NCI-H1092 treated with DMSO at 0.1 percent for 48 hours (cell line): ENCODE measurements around the gene CDA.

ENCODE experiments used
- DNase-seq: peaks from one replicate; lab custom pipeline; 2025; lab: John Stamatoyannopoulos, UW

The CDA gene

DNA sequence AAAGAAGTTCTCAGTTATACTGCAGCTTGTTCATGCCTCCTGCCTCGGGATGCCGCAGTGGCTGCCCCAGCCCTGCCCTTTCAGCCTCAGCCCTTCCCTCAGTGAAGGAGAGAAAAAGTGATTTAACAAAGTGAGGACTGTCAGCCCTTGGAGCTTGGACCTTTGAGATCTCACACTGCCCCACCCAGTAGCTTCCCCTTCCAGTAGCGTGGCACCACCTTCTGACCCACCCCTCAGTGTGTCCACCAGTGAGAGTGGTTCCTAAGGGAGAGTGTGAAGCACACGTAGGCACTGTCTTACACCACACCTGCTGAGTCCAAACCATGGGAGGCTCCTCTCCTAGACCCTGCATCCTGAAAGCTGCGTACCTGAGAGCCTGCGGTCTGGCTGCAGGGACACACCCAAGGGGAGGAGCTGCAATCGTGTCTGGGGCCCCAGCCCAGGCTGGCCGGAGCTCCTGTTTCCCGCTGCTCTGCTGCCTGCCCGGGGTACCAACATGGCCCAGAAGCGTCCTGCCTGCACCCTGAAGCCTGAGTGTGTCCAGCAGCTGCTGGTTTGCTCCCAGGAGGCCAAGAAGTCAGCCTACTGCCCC lies at the start of gene CDA:
Gene CDA (plus strand): TSS at position 464 of the 592 bp plus-strand sequence. CDS start 33 bp downstream, at position 497.
- DNase-seq: no peak

- no peak for DNase-seq
These were observed 48.6 kb upstream of the CDA start for GRCh38 chr1:20540281-20540680.

DNA sequence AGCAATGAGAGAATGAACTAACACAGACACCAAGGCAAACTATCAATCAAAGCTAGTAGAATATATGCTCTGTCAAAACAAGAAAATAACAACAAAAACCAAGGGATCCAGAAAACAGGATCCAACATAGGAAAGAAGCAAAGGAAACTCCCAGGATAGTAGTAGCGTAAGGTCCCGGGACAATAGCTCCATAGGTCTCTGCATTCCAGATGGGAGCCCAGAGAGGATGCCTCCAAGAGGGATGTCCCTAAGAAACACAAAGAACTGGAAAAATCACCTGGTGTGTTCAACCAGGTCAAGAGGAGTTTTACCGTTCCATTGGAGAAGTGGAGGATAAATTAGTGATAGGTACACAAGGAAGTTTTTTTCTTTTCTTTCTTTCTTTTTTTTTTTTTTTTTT lies 42.3 kb upstream of the CDA start:
- no peak for DNase-seq

DNA sequence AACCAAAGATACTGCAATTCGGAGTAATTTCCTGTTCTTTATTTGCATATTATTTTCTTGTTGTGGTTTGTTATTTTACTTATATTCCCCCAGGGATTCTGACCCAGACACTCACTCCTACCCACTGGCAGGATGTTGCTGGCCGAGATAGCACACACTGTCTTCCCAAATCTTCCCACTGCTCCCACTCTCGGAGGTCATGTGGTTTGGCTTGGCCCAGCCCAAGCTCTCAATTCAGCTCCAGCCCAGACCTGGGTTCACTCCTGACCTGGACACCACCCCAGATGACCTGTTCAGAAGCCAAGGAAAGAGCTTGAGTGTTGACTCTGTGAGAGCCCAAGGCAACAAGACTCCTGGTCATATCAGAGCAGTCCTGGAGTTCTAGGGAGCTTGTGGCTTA lies 37.7 kb upstream of the CDA start:
- no peak for DNase-seq

DNA sequence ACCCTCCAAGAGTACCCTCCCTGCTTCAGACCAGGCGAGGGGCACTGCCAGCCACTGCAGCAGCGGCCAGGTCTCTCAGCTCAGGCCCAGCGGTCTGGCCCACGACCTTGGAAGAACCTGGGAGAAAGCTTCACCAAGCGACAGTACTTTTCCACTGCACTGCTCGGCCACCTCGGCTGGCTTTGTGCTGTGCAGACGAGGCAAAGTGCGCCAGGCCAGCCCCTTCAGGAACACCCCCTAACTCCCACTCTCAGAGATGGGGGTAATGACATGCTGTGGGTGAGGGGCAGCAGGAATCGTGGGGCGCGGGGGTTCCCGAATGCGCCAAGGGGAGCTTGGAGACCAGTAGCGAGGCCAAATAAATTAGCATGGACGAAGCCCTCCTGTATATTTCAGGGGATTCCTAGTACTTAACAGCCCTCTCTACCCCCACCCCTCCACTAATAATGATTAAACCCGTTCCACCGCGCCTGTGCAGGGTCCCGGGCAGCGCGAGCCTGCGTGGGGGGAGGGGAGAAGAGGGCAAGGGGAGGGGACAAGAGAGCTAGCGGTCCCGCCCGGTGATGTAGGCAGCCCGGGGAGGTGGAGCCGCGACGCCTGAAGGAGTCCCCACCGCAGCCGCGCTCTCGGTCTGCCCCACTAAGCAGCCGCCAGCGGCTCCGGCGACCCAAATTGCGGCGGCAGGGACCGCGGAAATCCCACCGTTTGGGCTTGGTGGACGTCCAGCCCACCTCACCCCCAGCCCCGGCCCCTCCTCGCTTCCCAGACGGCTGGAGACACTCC lies 36.8 kb upstream of the CDA start, which contains the start of gene FAM43B:
Gene FAM43B (plus strand): TSS at position 629 of the 783 bp plus-strand sequence. CDS start 401 bp downstream, outside the sequence.
- DNase-seq: no peak

DNA sequence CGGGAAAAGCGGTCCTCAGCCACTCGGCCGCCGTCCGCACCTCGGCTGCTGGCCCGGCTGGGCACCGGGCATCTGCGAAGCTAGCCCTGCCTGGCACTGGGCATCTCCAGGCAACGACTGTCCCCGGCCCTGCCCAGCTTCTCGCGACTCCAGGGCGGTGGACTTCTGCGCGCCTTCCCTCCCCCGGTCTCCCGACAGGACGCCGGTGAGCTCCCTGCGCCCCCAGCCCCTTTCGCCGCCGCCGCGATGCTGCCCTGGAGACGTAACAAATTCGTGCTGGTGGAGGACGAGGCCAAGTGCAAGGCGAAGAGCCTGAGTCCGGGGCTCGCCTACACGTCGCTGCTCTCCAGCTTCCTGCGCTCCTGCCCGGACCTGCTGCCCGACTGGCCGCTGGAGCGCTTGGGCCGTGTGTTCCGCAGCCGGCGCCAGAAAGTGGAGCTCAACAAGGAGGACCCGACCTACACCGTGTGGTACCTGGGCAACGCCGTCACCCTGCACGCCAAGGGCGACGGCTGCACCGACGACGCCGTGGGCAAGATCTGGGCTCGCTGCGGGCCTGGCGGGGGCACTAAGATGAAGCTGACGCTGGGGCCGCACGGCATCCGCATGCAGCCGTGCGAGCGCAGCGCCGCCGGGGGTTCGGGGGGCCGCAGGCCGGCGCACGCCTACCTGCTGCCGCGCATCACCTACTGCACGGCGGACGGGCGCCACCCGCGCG lies 36.0 kb upstream of the CDA start:
- DNase-seq: no peak

GRCh38 chr1:20555025-20555757 lies 33.7 kb upstream of the CDA start:
- DNase-seq: no peak

- no peak for DNase-seq
These were observed 33.2 kb upstream of the CDA start for GRCh38 chr1:20555758-20556120.

DNA sequence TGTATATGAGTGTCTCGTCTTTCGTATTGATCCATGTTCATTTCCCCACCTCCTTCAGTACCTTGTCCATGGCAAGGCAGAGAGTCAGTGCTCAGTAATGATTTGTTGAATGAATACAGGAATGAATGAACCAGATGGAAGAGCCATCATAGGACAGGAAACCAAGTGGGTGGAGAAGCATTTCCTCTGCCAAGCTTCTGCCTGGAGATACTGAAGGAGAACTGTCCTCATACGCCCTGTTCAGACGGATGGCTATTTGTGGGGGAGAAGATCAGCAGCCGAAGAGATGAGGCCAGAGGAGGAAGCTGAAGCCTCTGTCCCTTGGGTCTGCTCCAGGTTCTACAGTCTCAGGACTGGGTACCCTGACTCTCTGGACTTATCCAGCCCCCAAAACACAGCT lies 30.7 kb upstream of the CDA start:
- no peak for DNase-seq

DNA sequence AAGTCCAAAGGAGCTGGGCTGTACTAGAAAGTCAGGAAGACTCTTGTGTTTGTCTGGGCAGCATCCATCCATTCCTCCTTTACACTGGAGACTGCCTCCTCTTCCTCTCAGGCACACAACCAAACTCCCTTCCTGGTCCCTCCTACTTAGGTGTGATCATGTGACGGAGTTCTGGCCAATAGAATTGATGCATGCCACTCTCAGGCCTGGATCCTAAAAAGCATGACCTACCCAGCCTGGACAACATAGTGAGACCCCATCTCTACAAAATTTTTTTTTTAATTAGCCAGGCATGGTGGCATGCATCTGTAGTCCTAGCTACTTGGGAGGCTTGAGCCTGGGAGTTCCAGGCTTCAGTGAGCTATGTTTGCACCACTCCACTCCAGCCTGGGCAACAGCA lies 27.9 kb upstream of the CDA start:
- no peak for DNase-seq

DNA sequence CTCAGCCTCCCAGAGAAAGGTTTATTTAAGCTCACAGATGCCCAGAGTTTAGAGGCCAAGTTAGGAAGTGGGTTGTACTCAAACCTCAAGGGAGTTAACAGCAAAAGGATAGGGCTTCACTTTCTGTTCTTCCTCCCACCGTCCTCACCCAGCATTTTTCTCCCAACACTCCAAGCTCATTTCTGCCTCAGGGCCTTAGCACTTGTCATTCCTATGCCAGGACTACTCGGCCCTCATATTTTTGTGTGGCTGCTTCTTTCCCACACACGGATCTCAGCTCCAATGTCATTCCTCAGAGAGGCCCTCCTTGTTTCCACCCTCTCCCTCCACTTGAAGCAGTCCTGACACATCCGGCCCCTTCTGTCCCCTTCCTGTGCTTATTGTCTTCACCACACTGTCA lies 23.7 kb upstream of the CDA start:
- no peak for DNase-seq

DNA sequence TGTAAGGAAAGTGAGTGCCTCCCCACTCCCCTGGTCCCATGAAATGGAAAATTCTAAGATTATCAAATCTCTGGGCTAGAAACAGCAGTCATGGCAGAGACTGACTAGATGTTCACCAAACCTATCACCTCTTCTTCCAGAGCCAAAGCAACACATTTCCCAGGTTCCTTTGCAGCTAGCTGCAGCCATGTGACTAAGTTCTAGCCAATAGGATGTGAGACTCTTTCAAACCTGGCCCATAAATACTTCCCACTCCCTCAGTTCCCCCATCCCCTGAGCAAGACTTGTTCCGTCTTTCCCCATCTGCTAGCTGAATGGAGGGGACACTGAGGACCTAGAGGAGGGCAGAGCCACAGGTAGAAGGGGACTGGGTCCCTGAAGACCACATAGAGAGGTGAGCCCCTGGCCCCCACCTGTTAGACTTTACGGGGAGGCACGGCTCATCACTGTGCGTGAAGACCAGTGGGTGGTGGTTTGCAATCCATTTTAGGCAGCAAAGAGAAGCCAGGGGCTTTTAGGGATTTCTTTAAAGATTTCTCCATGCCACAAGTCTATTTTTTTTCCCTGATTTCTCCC lies 19.3 kb upstream of the CDA start:
- DNase-seq: no peak

DNA sequence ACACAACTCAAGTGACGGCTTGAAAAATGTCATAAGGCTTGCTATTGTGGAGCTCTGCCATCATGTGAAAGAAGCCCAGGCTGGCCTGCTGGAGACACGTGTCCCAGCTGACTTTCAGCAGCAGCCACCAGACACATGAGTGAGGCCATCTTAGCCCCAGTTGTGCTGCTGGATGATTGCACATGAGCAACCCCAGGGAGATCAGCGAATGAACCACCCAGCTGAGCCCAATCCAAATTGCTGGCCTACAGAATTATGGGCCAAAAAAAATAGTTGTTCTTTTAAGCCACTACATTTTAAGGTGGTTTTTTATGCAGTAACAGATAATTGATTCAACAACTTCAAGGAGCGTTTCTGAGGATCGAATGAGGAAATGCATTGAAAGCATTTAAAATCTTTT lies 17.5 kb upstream of the CDA start:
- no peak for DNase-seq

DNA sequence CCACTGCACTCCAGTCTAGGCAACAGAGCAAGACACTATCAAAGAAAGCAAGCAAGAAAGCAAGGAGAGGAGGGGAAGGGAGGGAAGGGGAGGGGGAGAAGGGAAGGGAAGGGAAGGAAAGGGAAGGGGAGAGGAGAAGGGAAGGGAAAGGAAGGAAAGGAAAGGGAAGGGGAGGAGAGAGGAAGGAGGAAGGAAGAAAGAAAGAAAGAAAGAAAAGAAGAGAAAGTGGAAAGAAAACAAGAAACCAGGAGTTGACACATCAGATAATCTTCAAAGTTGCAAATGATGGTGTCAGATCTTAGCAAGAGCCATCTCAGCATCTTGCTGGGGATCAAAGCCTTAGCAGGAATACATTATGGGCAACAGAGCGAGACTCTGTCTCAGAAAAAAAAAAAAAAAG lies 14.9 kb upstream of the CDA start:
- no peak for DNase-seq

- peak; percentile 64 for DNase-seq
These were observed 14.0 kb upstream of the CDA start for GRCh38 chr1:20574686-20575540.

DNA sequence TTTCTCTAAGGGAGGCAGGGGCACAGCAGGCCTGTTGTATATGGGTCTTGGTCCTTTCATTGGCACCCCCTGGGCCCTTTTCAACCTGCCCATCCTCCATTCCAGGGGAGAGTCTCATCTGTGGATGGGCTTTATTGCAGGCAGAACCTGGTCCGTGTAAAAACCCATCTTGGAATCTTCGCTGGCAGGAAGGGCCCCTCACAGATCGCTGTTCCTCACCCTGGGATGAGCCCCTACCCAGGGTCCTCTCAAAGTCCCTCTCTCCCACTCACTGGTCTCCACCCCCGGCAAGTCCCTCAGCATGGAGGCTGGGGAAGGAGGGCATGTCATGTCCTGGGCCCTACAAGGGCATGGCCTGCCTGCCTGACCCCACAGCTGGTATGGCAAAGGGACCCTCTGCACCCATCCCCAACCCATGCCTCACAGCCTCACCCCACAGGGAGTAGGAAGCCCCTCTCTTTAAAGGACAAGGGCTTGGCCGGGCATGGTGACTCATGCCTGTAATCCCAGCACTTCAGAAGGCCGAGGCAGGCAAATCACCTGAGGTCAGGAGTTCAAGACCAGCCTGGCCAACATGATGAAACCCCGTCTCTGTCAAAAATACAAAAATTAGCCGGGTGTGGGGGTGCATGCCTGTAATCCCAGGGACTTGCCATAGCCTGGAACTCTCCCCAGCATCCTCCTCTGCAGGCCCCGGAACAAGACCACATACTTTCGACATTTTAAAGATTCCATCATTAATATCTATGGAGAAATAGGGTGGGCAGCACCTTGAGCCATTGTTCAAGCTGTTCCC lies 13.2 kb upstream of the CDA start:
- no peak for DNase-seq

DNA sequence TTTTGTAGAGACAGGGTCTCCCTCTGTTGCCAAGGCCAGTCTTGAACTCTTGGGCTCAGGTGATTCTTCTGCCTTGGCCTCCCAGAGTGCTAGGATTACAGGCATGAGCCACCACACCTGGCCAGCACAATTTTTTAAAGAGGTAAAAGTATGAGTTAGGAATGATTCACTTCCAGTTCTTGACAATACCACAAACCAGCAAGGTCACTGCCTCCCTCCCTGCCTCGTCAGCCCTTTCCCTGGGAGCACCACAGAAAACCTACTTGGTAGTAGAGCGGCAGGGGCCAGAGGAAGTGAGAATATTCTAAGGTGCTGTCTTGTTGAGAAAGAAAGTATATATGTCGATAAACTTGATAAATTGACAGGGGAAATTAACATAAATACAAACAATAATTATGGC lies 10.8 kb upstream of the CDA start:
- no peak for DNase-seq

DNA sequence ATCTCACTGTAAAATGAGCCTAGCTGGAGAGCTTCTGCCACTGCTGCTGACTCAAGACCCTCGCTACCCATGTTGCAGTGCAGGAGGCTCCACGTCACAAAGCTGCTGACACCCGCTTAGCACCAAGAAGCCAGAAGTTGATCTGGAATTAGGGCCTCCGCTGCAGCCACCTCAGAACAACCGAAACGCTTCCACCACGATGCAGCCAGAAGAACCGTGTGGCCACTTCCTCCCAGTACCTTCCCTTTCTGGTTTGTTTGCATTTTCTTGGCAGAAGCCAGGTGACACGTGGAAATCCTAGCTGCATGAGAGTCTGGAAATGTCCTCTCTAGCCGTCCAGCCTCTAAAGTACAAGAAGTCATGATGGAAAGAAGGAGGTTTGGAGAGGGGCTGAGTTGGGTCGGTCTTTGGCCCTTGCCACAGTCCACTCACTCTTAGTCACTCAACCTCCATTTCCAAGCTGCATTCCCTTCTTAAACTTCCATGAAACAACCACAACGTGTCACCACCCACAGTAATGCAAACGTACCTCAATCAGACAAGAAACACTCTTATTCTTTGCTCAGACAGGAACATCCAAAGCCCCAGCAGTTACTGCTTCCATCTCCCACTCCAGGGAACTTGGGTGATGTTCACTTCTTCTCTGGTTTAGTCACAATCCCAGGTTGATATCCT lies 10.0 kb upstream of the CDA start:
- no peak for DNase-seq

DNA sequence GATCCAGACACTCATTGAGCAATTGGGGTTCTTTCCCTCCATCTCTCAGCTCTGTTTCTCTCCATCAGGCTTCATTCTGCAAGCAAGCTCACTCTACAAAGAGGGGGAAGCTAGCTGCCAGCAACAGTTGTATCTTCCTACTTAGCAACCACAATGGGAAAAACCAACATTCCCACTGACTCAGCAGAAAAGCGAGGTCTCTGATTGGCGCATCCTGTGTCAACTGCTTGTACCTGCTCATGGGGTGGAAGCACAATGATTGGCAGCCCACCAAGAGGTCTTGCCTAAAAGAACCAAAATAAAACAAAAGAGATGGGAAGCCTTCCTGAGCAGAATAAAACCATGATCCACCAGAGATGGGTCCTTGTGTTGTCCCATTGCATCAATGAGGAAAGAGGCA lies 4.0 kb upstream of the CDA start:
- no peak for DNase-seq
